ENCODE measurements around the gene PRUNE2.
"Not testable (repeated sequence)": the region's sequence is repeated elsewhere in the genome, so short reads cannot be mapped to it uniquely, and the experiment has no call there.

The PRUNE2 gene

DNA sequence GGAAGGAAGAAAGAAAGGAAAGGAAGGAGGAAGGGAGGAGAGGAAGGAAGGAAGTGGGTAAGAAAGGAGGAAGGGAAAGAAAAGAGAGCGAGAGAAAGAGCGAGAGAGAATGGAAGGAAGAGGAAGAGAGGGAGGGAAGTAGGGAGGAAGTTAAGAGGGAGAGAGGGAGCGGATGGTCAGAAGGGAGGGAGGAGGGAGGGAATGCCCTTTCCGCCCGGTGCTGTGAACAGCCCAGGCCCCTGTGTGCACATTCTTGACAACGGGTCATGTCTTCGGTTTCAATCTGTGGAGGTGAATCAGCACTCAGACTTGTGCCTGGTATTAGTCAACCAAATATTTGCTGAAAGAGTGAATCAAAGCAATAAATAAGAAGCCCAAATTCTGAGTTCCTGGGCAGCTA lies 39.2 kb downstream of the PRUNE2 start:
- DNase-seq = no peak

DNA sequence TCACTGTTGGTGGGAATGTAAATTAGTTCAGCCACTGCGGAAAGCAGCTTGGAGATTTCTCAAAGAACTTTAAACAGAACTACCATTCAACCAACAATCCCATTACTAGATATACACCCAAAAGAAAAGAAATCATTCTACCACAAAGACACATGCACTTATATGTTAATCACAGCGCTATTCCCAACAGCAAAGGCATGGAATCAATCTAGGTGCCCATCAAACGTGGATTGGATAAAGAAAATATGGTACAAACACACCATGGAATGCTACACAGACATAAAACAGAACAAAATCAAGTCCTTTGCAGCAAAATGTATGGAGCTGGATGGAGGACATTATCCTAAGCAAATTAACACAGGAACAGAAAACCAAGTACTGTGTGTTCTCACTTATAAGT lies 42.1 kb downstream of the PRUNE2 start:
- no peak for DNase-seq

DNA sequence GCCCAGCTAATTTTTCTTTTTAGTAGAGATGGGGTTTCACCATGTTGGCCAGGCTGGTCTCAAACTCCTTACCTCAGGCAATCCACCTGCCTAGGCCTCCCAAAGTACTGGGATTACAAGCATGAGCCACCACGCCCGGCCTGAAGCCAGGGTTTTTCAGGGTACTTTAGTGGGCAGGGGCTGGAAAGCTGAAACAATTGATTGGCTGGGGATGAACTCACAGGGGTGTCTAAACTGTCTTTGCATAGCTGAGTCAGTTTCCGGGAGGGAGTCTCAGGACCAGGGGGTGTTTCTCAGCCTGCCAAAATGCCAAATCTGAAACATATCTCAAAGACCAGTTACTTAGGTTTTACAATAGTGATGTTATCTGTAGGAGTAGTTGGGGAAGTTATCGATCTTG lies 46.1 kb downstream of the PRUNE2 start:
- no peak for DNase-seq

DNA sequence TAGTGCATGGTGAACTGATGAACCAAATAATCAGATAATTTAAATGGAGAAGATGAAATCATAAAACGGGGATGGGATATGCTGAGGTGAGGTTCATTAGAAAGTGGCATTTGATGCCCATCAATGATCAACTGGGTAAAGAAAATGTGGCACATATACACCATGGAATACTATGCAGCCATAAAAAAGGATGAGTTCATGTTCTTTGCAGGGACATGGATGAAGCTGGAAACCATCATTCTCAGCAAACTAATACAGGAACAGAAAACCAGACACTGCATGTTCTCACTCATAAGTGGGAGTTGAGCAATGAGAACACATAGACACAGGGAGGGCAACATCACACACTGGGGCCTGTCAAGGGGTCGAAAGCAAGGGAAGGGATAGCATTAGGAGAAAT lies 47.7 kb downstream of the PRUNE2 start:
- not testable (repeated sequence) for DNase-seq

DNA sequence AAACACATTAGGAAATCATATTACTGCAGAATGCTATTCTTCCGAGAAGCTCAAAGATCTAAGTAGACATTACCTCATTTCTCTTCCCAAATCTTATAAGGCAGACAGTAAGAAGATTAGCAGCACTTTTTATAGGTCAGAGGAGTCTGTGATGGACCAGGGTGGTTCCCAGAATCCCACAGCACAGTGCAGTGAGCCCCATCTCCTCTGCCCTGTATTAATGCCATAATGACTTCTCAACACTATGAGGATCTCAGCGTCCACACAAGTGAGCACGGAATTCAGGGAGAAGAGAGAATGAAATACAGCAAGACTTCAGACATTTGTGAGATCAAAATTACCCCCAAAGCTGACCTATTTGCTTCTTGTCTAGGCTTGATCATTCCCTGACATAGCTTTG lies 49.9 kb downstream of the PRUNE2 start:
- no peak for DNase-seq

DNA sequence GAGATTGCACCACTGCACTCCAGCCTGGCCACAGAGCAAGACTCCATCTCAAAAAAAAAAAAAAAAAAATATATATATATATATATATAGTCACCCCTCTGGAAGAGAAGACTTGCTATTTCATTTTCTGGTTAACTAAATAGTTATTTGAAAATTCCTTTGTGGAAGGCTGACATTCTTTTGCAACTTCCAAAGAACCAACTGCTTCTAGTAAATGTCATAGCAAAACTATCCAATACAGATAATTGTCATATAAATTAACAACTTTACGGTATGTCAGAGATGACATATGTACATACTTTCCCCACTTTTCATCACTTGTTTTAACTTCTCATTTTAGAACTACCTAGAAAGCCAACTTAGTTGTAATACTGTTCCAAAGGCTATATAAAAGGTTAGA lies 50.9 kb downstream of the PRUNE2 start:
- no peak for DNase-seq

DNA sequence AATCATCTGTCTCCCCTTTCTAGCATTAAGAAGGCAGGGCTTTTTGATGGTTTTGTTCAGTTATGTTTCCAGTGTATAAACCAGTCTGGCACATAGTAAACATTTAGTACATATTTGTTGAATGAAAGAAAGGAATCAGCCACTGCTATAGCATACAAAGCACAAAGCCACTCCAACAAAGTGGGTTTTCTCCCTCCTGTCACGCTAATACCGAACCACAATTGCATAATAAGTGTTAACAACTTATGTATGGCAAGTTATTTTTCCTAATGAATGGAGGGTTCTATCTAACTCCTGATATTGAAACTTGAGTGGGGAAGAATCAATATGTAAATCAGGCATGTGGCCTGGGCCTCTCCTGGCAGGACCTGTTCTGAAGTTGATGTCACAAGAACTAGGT lies 53.9 kb downstream of the PRUNE2 start:
- DNase-seq = no peak

DNA sequence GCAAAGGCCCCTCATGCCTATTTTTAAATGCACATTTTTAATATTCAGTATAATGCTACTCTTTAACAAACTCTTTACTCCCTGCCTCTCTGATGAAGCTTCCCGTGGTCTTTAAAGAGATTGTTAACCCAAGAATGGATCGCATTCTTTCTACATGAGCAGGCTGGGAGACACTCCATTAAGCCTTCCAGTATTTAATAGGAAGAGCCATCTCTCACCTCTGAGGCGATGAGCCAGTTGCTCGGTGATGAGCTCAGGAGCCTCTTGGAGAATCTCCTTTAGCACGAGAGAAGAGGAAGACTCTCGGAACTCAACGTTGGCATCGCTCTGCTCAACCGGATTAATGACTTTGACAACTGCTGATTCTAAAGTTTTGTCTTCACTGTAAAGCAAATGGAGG lies 59.6 kb downstream of the PRUNE2 start:
- DNase-seq = no peak

DNA sequence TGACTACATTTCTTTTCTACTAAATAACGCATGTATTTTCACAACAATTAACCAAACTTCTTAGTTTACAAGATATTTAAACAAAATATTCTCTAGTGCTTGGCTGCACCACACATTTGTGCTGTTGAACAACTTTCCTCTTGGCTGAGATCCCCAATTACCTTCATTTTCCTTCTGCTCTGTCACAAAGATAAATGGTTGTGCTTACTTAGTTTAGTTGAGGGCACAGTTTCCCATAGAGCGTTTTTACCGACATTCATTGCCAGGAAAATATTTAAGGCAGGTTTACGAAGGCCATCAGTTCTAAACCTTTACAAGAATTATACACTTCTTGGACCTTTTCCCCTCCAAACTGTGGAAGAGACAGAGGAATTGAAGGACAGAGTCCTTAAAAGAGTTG lies 60.7 kb downstream of the PRUNE2 start:
- DNase-seq = no peak

DNA sequence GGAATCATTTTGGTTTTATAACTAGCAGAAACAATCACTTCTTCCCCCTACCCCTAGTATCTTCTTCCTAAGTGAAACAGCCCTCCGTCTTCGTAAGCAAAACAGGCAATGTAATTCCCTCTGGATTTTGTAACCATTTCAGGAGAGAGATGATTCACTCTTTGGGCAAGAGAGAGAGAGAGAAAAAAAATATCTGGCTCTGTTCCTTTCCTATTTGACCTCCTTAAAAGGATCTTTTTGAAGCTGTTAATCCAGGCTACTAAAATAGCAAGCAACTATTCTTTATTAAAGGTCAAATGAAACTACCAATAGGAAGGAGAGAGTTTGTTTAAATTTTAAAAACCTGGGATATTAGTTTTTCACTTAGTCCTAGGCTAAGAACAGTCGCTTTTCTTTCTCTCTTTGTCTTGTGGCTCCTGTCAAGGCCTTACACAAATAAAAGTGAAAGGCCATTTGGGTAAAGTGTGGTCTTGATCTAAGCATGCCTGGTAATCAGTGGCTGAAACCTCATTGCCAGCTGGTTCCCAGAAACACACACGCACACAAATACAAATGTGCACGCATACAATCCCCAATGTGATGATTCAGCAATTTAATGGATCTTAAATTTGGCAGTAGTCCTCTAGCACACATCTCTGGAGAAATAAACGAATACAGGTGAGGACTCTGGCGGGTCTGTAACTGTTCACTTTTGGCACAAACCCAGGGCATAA lies 70.2 kb downstream of the PRUNE2 start:
- no peak for DNase-seq

DNA sequence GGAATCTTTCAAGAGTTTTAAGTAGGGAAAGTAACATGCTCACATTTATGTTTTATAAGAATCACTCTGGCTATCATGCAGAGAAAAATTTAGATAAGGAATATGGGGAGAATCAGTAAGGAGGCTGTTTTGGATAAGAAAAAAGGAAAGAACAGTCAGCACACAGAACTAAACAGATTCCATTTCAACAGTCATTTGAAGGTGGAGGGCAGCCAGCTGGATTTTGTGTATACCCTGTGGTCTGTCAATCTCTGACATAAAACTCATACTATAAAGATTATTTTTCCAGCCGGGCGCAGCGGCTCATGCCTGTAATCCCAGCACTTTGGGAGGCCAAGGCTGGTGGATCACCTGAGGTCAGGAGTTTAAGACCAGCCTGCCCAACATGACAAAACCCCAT lies 77.5 kb downstream of the PRUNE2 start:
- DNase-seq = no peak

DNA sequence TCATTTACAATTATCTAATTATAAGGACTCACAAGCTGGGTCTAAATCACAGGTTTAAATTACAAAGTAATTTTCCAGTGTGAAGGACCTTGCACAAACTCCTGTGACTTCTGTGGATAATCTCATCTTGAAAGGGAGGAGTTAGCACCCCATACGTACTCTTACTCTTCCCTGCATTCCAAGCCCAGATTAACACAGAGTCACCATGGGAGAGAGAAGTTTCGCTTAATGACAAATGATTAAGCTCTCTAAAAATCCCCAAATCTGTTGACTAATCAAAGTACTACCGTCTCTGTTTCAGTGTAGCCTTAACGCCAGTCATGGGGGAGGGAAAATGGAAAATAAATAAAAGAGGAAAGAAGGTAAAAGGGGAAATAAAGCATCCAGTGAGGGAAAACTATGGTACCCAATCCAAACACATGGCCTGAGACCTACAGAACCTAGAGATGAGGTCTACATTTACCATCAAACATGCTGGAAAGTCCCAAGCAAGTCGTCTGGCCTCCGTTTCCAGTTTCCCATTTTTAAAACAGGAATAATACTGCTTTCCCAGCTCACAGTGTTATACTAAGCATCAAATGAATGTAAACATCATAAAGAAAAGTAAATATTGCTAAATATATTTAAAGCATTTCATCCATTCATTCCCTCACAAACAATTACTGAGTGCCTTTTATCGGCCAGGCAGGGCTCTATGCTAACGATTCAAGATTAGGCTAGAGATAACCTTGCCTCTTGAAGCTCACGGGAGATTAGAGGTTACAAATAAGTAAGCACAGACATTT lies 78.4 kb downstream of the PRUNE2 start:
- DNase-seq = no peak

DNA sequence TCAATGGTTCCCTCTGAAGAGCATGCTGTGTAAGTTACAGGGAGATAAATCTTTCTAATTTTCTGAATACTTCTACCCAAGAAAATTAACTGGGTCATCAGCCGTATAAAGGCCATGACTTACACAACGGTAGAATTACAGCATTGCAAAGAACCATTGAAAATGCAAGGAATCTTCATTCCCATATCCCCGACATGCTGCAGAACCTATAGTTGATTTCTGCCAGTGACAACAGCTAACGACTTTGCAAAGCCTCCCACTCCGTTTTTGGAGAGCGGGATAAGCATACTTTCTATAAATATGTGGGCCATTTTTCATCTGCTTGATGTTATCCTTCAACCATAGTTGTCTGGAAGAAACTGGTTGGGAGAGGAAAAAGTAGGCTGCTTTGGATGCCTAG lies 85.5 kb downstream of the PRUNE2 start:
- DNase-seq = no peak

DNA sequence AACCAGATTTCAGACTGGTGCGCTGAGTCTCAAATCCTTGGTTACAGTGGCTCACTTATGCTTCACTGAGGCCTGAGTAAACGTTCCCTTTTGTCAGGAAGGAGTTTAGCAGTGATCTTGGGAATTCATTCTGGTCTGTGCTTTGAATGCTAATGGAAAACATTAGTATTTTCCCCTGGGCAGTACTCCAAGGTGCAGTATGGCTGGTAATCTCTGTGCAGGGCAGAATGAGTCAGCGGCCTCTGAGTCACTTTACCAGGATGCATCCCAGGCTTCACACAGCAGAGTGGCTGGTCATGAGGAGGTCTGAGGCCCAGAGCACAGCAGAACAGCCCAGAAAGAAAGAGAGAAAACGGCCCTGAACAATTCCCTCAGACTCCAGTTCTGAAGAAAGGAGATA lies 87.6 kb downstream of the PRUNE2 start:
- DNase-seq = peak; percentile 4 to 27 (median 6)

DNA sequence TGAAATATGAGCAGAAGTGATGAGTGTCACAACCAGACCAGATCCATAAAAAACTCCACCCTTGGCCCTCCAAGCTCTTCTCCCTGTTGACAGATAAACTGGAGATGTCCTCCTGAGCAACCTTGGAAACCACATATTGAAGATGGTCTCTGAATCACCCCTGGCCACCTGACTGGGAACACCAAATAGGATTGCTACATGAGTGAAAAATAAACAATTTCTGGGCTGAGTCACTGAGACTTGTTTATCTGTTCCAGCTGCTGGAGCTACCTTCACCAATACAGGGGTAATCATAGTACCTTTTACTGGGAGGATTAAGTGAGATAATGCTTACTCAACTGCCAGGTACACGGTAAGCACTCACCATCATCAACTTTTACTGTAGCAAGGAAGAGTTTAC lies 88.4 kb downstream of the PRUNE2 start:
- DNase-seq = peak in 1 of 3 donors; percentile 2

DNA sequence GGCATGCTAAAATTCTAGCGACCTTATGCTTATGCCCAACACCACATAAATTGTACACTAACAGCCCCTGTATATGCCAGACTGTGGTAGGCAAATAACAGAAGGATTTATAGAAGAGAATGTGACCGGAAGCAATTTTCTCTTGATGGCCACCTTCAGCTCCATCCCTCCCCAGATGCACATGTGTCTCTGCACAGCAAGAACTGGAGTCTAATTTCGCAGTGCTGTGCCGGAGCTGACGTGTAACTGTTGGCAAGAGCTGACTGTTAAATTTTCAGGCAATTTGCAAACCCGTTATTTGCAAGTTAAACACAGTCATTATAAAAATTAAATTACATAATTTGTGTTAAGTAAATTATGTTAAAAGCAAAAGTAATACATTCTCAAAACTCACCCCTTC lies 93.3 kb downstream of the PRUNE2 start:
- DNase-seq = no peak

DNA sequence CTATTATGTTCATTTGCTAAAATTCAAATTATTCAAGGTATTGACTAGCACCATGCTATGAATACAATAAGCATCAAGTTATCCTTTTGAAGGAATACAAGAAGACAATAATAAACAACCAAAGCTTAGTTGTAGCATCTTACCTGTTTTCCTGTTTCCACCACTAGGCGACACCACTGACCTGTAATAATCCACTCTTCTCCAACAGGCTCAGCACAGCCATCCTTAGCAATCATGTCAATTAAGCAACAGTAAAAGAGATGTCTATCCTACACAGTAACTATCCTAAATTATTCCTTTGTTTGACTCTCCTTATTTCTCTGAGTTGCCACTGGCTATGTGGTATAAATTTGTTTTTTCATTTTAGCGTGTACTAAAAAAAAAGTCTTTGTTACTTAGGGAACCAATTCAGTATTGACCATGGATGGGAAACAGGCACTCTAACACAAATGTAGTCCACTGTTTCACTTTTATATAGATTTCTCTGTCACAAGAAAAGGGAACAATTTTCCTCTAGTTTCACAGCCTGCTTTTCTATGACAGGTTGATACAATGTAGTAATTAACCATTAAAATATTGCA lies 95.4 kb downstream of the PRUNE2 start:
- DNase-seq = peak in 2 of 3 donors; percentile 10 to 26

DNA sequence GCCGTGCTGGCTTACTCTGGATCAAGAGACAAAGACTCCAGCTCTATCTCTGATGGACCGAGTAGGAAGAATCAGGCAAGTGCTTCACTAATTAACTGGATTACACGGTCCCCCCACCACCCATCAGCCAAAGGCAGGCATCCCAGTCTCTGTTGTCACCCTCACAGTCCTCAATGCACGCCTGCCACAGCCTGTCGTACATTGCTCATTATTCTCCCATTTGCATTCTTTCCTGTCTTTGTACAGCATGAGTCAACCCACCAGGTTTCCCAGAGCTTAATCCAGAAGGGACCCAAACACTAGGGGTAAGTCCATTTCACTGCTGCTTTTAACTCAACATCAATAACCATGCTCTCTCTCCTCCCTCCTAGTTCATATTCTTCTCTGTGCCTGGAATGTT lies 97.3 kb downstream of the PRUNE2 start:
- DNase-seq = no peak

DNA sequence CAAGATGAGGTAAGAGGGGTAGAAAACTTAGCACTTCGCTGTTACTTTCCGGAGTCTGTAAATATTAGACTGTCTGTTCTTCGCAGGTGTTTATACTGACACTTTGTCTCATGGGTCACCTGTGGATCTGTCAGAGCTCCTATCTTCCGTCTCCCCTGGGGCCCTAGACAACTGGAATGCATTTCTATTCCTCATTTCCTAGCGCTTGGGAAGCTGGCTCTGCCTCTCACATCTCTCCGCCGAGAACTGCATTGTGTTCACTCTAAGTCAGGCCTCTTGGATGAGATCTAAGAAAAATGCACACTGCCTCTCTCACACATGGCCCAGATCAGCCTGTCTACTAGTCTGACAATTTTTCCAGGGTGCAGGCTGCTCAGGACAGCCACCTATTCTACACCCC lies 102.2 kb downstream of the PRUNE2 start:
- no peak for DNase-seq

DNA sequence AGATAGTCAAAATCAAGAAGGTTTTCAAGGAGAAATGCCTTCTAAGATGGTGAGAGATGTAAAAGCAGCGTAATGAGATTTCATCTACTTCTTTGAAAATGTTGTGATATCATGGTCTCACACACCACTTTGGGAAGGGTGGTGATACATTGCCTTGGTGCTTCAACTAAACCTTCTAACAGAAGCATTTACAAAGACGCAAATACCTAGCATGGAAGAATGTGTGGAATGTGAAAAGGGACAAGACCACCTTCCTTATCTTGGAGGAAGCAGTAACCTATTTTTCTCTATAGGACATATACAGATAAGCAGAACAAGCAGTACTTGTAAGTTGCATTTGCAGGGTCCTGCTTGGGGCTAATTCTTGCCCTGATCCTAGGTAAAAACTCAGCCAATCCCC lies 102.8 kb downstream of the PRUNE2 start:
- no peak for DNase-seq

DNA sequence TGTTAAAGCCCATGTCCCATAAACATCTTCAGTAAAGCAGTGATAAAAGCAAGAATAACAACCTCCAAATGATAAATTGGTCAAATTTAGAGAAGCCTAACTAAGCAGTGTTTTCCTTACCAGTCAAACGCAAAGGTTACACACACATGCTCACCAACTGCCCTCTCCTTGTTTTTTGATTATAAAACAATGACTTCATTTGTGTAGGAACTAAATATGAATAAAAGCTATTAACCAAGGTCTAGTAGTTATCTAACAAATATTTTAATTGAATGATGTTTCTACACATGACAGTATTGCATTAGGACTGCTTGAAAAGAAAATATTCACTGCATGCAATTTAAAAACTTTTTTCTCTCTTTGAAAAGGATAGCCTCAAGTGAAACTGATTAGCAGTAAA lies 105.0 kb downstream of the PRUNE2 start:
- no peak for DNase-seq

DNA sequence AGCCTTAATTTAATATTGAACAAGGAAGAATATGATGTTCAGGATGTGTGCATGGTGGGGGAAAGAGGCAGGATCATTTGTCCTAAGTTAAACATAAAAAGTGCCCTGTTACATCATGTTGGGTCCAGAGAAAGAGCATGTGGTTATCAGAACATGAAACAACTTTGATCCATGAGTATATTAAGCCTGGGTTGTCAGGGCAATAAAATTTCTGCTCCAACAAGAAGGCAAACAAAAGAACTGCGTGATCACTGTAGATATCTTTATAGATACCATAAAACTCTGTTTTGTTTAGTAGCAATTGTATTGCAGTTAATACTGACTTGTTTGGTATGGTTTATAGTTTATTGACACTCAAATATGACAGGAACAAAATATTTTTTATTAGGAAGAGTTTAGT lies 106.4 kb downstream of the PRUNE2 start:
- DNase-seq = no peak

DNA sequence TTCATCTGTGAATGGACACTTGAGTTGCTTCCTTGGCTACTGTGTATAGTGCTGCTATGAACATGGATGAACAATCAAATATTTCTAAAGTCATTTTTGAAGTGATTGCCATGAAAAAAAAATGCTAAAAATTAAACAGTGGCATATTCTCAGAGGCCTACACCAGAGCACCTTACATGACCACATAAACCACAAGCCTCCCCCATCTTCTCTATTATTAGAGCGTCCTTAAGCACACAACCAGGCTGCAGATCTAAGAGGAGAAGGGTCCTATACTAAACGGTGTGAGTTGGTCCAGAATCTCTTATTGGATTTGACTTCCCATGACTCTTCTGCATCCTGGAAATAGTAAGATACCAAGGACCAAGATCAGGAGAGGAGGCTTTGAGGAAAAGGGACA lies 107.4 kb downstream of the PRUNE2 start:
- DNase-seq = no peak

DNA sequence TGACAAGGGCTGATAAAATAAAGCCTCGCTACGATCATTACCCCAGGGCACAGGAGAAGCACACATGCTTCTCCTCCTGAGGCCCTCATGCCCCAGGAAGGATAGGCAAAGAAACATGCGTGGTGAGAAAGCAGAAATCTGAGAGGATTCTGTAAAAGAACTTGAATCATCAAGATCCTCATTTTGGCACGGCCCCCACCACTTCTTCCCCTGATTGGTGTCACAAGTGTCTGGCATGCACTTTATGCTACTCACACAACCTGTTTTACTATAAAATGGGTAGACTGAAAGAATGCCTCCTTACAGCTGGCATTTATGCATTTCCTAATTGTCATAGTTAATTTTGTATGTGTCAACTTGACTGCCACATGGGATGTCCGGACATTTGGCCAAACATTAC lies 109.6 kb downstream of the PRUNE2 start:
- DNase-seq = peak in 2 of 3 donors; percentile 3 to 14

All from suppressor macrophage treated with lipopolysaccharide for 1 hour (primary cell).